WTC11 (cell line): Measurements from ENCODE around the gene ATP6V1F. TPM values are rescaled to one million over a fixed set of nuclear protein-coding genes. Genes with fewer than 3 reads are reported as not detected.

Source experiments
- ATAC-seq: fragments of 200-7000 bp; cut with Tn5 transposase; 2 replicates; pipeline ENCODE4 v1.10.0; 2021; ENCODE audit warnings: mild to moderate bottlenecking, moderate library complexity
- CTCF ChIA-PET: fragments of 300-600 bp; sonication (Branson Sonifier 250); formaldehyde crosslinking; loops from one replicate; lab custom pipeline; 2021; ENCODE audit warnings: antibody characterized with exemption; lab: Charles Lee
- POLR2A ChIA-PET: fragments of 350-600 bp; sonication (Branson Sonifier 250); formaldehyde crosslinking; loops from one replicate; lab custom pipeline; 2021; ENCODE audit warnings: antibody characterized with exemption; lab: Charles Lee
- DNase-seq: peaks from one replicate; pipeline ENCODE4 v3.0.0; 2021; ENCODE audit warnings: low spot score
- H3K27ac Mint-ChIP-seq: 2 replicates; pipeline ENCODE4 v1.8.0; 2021; ENCODE audit warnings: mixed read lengths
- H3K27me3 Mint-ChIP-seq: 2 replicates; pipeline ENCODE4 v1.8.0; 2021; ENCODE audit warnings: low read depth, mild to moderate bottlenecking, moderate library complexity, mixed read lengths
- H3K36me3 Mint-ChIP-seq: 2 replicates; pipeline ENCODE4 v1.8.0; 2021; ENCODE audit warnings: mixed read lengths
- H3K4me1 Mint-ChIP-seq: 2 replicates; pipeline ENCODE4 v1.8.0; 2022; ENCODE audit warnings: mixed read lengths
- H3K4me3 Mint-ChIP-seq: 2 replicates; pipeline ENCODE4 v1.8.0; 2021; ENCODE audit warnings: mild to moderate bottlenecking, moderate library complexity, mixed read lengths
- H3K9me3 Mint-ChIP-seq: 2 replicates; pipeline ENCODE4 v1.8.0; 2021; ENCODE audit warnings: mixed read lengths
- AFF4 ChIP-seq: sonication (generic); formaldehyde crosslinking; IDR thresholded peaks from 2 replicates; pipeline ENCODE4 v1.8.1; 2023; ENCODE audit warnings: mild to moderate bottlenecking, missing genetic modification reagents, borderline replicate concordance
- ARID4B ChIP-seq: sonication (generic); formaldehyde crosslinking; IDR thresholded peaks from 2 replicates; pipeline ENCODE4 v1.8.0; 2023; ENCODE audit warnings: missing genetic modification reagents, mild to moderate bottlenecking, borderline replicate concordance
- CDX4 ChIP-seq: fragments of 250-450 bp; sonication (Bioruptor Pico); IDR thresholded peaks from 2 replicates; pipeline ENCODE4 v1.9.0; 2021; ENCODE audit warnings: moderate library complexity, mild to moderate bottlenecking, inconsistent platforms, borderline replicate concordance
- E2F4 ChIP-seq: sonication (generic); formaldehyde crosslinking; IDR thresholded peaks from 2 replicates; pipeline ENCODE4 v1.8.1; 2022; ENCODE audit warnings: low read depth, mild to moderate bottlenecking, moderate library complexity, missing genetic modification reagents, borderline replicate concordance
- ESRRA ChIP-seq: sonication (generic); formaldehyde crosslinking; IDR thresholded peaks from 2 replicates; pipeline ENCODE4 v1.8.1; 2022; ENCODE audit warnings: mild to moderate bottlenecking, missing genetic modification reagents, borderline replicate concordance
- GABPB1 ChIP-seq: sonication (generic); formaldehyde crosslinking; IDR thresholded peaks from 2 replicates; pipeline ENCODE4 v1.8.1; 2023; ENCODE audit warnings: mild to moderate bottlenecking, missing genetic modification reagents
- MLX ChIP-seq: sonication (generic); formaldehyde crosslinking; IDR thresholded peaks from 2 replicates; pipeline ENCODE4 v1.8.1; 2023; ENCODE audit warnings: mild to moderate bottlenecking, missing genetic modification reagents, moderate library complexity
- MXD4 ChIP-seq: fragments of 250-450 bp; sonication (Bioruptor Pico); IDR thresholded peaks from 2 replicates; pipeline ENCODE4 v1.8.0; 2021; ENCODE audit warnings: mild to moderate bottlenecking, moderate library complexity, borderline replicate concordance
- MYBL2 ChIP-seq: sonication (generic); formaldehyde crosslinking; IDR thresholded peaks from 2 replicates; pipeline ENCODE4 v1.8.1; 2023; ENCODE audit warnings: mild to moderate bottlenecking, moderate library complexity, missing genetic modification reagents
- NFYB ChIP-seq: sonication (generic); formaldehyde crosslinking; conservative IDR thresholded peaks from 2 replicates; pipeline ENCODE4 v1.8.0; 2022; ENCODE audit warnings: low read depth, missing genetic modification reagents
- NR1H2 ChIP-seq: sonication (generic); formaldehyde crosslinking; IDR thresholded peaks from 2 replicates; pipeline ENCODE4 v1.9.0; 2021; ENCODE audit warnings: mild to moderate bottlenecking, moderate library complexity, missing genetic modification reagents
- NR3C1 ChIP-seq: sonication (generic); formaldehyde crosslinking; conservative IDR thresholded peaks from 2 replicates; pipeline ENCODE4 v1.8.1; 2023; ENCODE audit warnings: low read depth, mild to moderate bottlenecking, missing genetic modification reagents
- SOX15 ChIP-seq: fragments of 250-450 bp; sonication (Bioruptor Pico); IDR thresholded peaks from 2 replicates; pipeline ENCODE4 v1.9.0; 2021; ENCODE audit warnings: mild to moderate bottlenecking
- SP1 ChIP-seq: sonication (generic); formaldehyde crosslinking; conservative IDR thresholded peaks from 2 replicates; pipeline ENCODE4 v1.8.1; 2022; ENCODE audit warnings: missing genetic modification reagents
- STAT6 ChIP-seq: sonication (generic); formaldehyde crosslinking; conservative IDR thresholded peaks from 2 replicates; pipeline ENCODE4 v1.8.1; 2023; ENCODE audit warnings: mild to moderate bottlenecking, low read depth, missing genetic modification reagents, moderate library complexity
- ZNF121 ChIP-seq: sonication (generic); formaldehyde crosslinking; IDR thresholded peaks from 2 replicates; pipeline ENCODE4 v1.8.0; 2023; ENCODE audit warnings: missing genetic modification reagents
- ZNF423 ChIP-seq: fragments of 250-450 bp; sonication (Bioruptor Pico); IDR thresholded peaks from 2 replicates; pipeline ENCODE4 v2.1.2; 2022; ENCODE audit warnings: mild to moderate bottlenecking, moderate library complexity
- ZNF671 ChIP-seq: fragments of 250-450 bp; sonication (Bioruptor Pico); IDR thresholded peaks from 2 replicates; pipeline ENCODE4 v1.8.0; 2021; ENCODE audit warnings: mild to moderate bottlenecking
- total RNA-seq: library from RNA; stranded (reverse); gene quantifications from 3 replicates; pipeline ENCODE4 v1.2.3, GENCODE V29; 2021

The ATP6V1F gene
- total RNA-seq, 1 experiment from 2014 or later: 117 TPM

- DNase-seq (no peak), ATAC-seq (no peak)
- ChIA-PET CTCF (interaction anchor here (0.6 kb wide), 1 partner anchor 31 kb away, joined by 3 read pairs; no protein-coding TSS in a partner anchor), POLR2A (no interaction called here)
- no peaks in the 10 kb centered on the region for H3K9me3 Mint-ChIP-seq
- H3K27ac Mint-ChIP-seq: no peak overlapping the region
- no peaks in the 10 kb centered on the region for H3K27me3 Mint-ChIP-seq
- no peaks in the 10 kb centered on the region for H3K4me1 Mint-ChIP-seq
- H3K4me3 Mint-ChIP-seq: no peak overlapping the region
- TF ChIP-seq ZNF423 (CRISPR knock-in tag) (no peak), GABPB1 (no peak), STAT6 (no peak), CDX4 (no peak), NR3C1 (CRISPR knock-in tag) (no peak), SP1 (CRISPR knock-in tag) (no peak), ESRRA (CRISPR knock-in tag) (no peak), MXD4 (CRISPR knock-in tag) (no peak), AFF4 (no peak), SOX15 (CRISPR knock-in tag) (no peak), MYBL2 (CRISPR knock-in tag) (no peak), E2F4 (CRISPR knock-in tag) (no peak), NFYB (CRISPR knock-in tag) (no peak), NR1H2 (CRISPR knock-in tag) (no peak)
- no peaks in the 10 kb centered on the region for H3K36me3 Mint-ChIP-seq
Observed at GRCh38 chr7:128852537-128853254, 10.0 kb upstream of the ATP6V1F start.

- Mint-ChIP-seq H3K27me3 (no peaks in the 10 kb centered on the region), H3K36me3 (no peaks in the 10 kb centered on the region), H3K4me3 (no peak overlapping the region), H3K9me3 (no peaks in the 10 kb centered on the region), H3K4me1 (no peaks in the 10 kb centered on the region), H3K27ac (no peak overlapping the region)
- ChIA-PET POLR2A (no interaction called here), CTCF (no interaction called here)
- no peak for TF ChIP-seq ARID4B (CRISPR knock-in tag)
- TF ChIP-seq ZNF121 (CRISPR knock-in tag): no peak
- no peak for TF ChIP-seq ZNF671 (CRISPR knock-in tag)
- no peak for TF ChIP-seq SOX15 (CRISPR knock-in tag)
- no peak for TF ChIP-seq NR3C1 (CRISPR knock-in tag)
- no peak for TF ChIP-seq MLX
- DNase-seq (no peak), ATAC-seq (no peak)
Observed at GRCh38 chr7:128853799-128854198, 8.9 kb upstream of the ATP6V1F start.
